Testis (tissue), 3 donors: ENCODE results near the gene BLACAT1. TPM values are rescaled to one million over a fixed set of nuclear protein-coding genes. Genes with fewer than 3 reads are reported as not detected.

ENCODE experiments used
- DNase-seq: peaks from one replicate; pipeline ENCODE4 v3.0.0-alpha.2; 2019
- H3K27ac ChIP-seq, 2 donors: fragments of 200-600 bp; sonication (generic); one replicate each; pipeline ENCODE4 v1.5.1; 2019
- H3K27me3 ChIP-seq: fragments of 200-600 bp; sonication (generic); one replicate; pipeline ENCODE4 v1.5.1; 2019
- H3K36me3 ChIP-seq: fragments of 200-600 bp; sonication (generic); one replicate; pipeline ENCODE4 v1.5.1; 2017; ENCODE audit warnings: low read depth; ENCODE audit errors: missing control alignments
- H3K4me1 ChIP-seq: fragments of 200-600 bp; sonication (generic); one replicate; pipeline ENCODE4 v1.5.1; 2019
- H3K4me3 ChIP-seq, 2 donors: fragments of 200-600 bp; sonication (generic); one replicate each; pipeline ENCODE4 v1.5.1; 2017 to 2019
- H3K9me3 ChIP-seq: fragments of 200-600 bp; sonication (generic); one replicate; pipeline ENCODE4 v1.5.1; 2017
- CTCF ChIP-seq, 3 experiments: fragments of 450-650 bp in 2 of 3; fragments of 200-600 bp in 1 of 3; sonication (generic) in 1 of 3; IDR thresholded peaks; one replicate each; pipeline ENCODE4 v1.5.1; 2016 to 2019; ENCODE audit warnings: antibody characterized with exemption in 3 of 3, mild to moderate bottlenecking in 2 of 3, moderate library complexity in 1 of 3
- POLR2A ChIP-seq: fragments of 450-650 bp; IDR thresholded peaks from one replicate; pipeline ENCODE4 v1.6.1; 2017; ENCODE audit warnings: antibody characterized with exemption, mild to moderate bottlenecking, moderate library complexity
- WGBS, 2 donors: methylation state at CpG; one replicate each; pipeline ENCODE4 v1.1.5; 2018; 5-methylcytosine and 5-hydroxymethylcytosine counted together
- intact Hi-C: fragments of 100-400 bp; cut with DNase I; formaldehyde crosslinking; loops from one replicate; pipeline ENCODE4 v1.15.1; 2023; ENCODE audit warnings: low total_unique reads
- polyA plus RNA-seq: library from polyadenylated mRNA; stranded (reverse); fragments of 350-450 nt; fragmentation: Illumina TruSeq; extraction: RNeasy Lipid Tissue Mini Kit (QIAGEN cat#74804); gene quantifications from one replicate; pipeline ENCODE4 v1.2.3, GENCODE V29; 2014; ENCODE audit warnings: low read depth, low replicate concordance; ENCODE audit not compliant: insufficient read depth
- total RNA-seq, 2 donors: library from RNA; depleted of rRNA; stranded (reverse); fragments of >200 nt; gene quantifications; one replicate each; pipeline ENCODE4 v1.2.3, GENCODE V29; 2016

BLACAT1 gene
- total and polyA plus RNA-seq, 3 donors from 2014 or later: 5.9 to 15.5 (median 14.4) TPM

GRCh38 chr1:205477121-205477758 is 21.4 kb upstream of the BLACAT1 start:
- Histone ChIP-seq H3K27ac (no peak overlapping the region), H3K9me3 (no peaks in the 10 kb centered on the region), H3K27me3 (no peaks in the 10 kb centered on the region), H3K36me3 (no peaks in the 10 kb centered on the region), H3K4me3 (no peak overlapping the region), H3K4me1 (peaks cover 7% of the 10 kb centered on the region)
- TF ChIP-seq CTCF (IDR thresholded peaks at IDR 0.05) (no peak), POLR2A (no peak)
- intact Hi-C loops: no loop called here
- 76 to 88% methylated on average over 4 to 5 of the region's 6 CpGs for WGBS, 2 donors
- DNase-seq: no peak

- no peak overlapping the region for H3K27ac ChIP-seq
- no peaks in the 10 kb centered on the region for H3K27me3 ChIP-seq
- DNase-seq: no peak
- no peaks in the 10 kb centered on the region for H3K36me3 ChIP-seq
- H3K9me3 ChIP-seq: no peaks in the 10 kb centered on the region
- H3K4me1 ChIP-seq: peaks cover 7% of the 10 kb centered on the region
- WGBS, 2 donors: 94 to 97% methylated on average over 4 of the region's 4 CpGs
- TF ChIP-seq POLR2A (no peak), CTCF (IDR thresholded peaks at IDR 0.05) (no peak)
- intact Hi-C loops: no loop called here
- no peak overlapping the region for H3K4me3 ChIP-seq
Observed at GRCh38 chr1:205476648-205477047, 20.8 kb upstream of the BLACAT1 start.

GRCh38 chr1:205475855-205476254 is 20.0 kb upstream of the BLACAT1 start:
- no peaks in the 10 kb centered on the region for H3K36me3 ChIP-seq
- no peak for TF ChIP-seq POLR2A
- no peak for TF ChIP-seq CTCF (IDR thresholded peaks at IDR 0.05)
- H3K4me1 ChIP-seq: peaks cover 7% of the 10 kb centered on the region
- 95 to 100% methylated on average over 1 of the region's 1 CpG for WGBS, 2 donors
- intact Hi-C loops: no loop called here
- no peaks in the 10 kb centered on the region for H3K27me3 ChIP-seq
- no peak overlapping the region for H3K27ac ChIP-seq
- H3K4me3 ChIP-seq: no peak overlapping the region
- no peaks in the 10 kb centered on the region for H3K9me3 ChIP-seq
- no peak for DNase-seq

- intact Hi-C loops: no loop called here
- 94 to 100% methylated on average over 3 of the region's 3 CpGs for WGBS, 2 donors
- Histone ChIP-seq H3K9me3 (no peaks in the 10 kb centered on the region), H3K27me3 (no peaks in the 10 kb centered on the region), H3K27ac (no peak overlapping the region), H3K4me3 (no peak overlapping the region), H3K4me1 (peaks cover 7% of the 10 kb centered on the region), H3K36me3 (no peaks in the 10 kb centered on the region)
- DNase-seq: no peak
- TF ChIP-seq CTCF (IDR thresholded peaks at IDR 0.05) (no peak), POLR2A (no peak)
Observed at GRCh38 chr1:205474571-205474970, 18.7 kb upstream of the BLACAT1 start.

- H3K27ac ChIP-seq: no peak overlapping the region
- H3K4me1 ChIP-seq: peaks cover 7% of the 10 kb centered on the region
- TF ChIP-seq CTCF (IDR thresholded peaks at IDR 0.05) (no peak), POLR2A (no peak)
- no peaks in the 10 kb centered on the region for H3K27me3 ChIP-seq
- H3K36me3 ChIP-seq: no peaks in the 10 kb centered on the region
- no peak overlapping the region for H3K4me3 ChIP-seq
- no peaks in the 10 kb centered on the region for H3K9me3 ChIP-seq
- DNase-seq: no peak
- intact Hi-C loops: no loop called here
- 84 to 97% methylated on average over 3 to 7 of the region's 7 CpGs for WGBS, 2 donors
Observed at GRCh38 chr1:205473966-205474365, 18.1 kb upstream of the BLACAT1 start.
